Heart left ventricle (tissue), 16 donors: ENCODE results near the gene HPGD. TPM values are rescaled to one million over a fixed set of nuclear protein-coding genes. Genes with fewer than 3 reads are reported as not detected.

Experiments used
- ATAC-seq, 4 donors: fragments of 200-7000 bp; cut with Tn5 transposase; one replicate each; pipeline ENCODE4 v1.9.1; 2020 to 2022; ENCODE audit warnings: moderate library complexity in 4 of 4, mild to moderate bottlenecking in 3 of 4, moderate number of reproducible peaks in 1 of 4
- DNase-seq, 5 donors: peaks; one replicate each; pipeline ENCODE4 v3.0.0-alpha.2; 2020
- H3K27ac ChIP-seq, 12 donors: fragments of 200-600 bp; sonication (generic) in 4 of 12; one replicate each; pipeline versions ENCODE4 v1.5.0 to v1.8.0; 2016 to 2022; ENCODE audit warnings: mild to moderate bottlenecking in 2 of 12
- H3K27me3 ChIP-seq, 9 donors: fragments of 200-600 bp; sonication (generic) in 2 of 9; one replicate each; pipeline versions ENCODE4 v1.5.1 to v1.8.0; 2016 to 2022; ENCODE audit warnings: mild to moderate bottlenecking in 3 of 9
- H3K36me3 ChIP-seq, 9 donors: fragments of 200-600 bp; sonication (generic) in 2 of 9; one replicate each; pipeline versions ENCODE4 v1.5.0 to v1.8.0; 2018 to 2022; ENCODE audit warnings: mild to moderate bottlenecking in 2 of 9
- H3K4me1 ChIP-seq, 12 donors: fragments of 200-600 bp; sonication (generic) in 4 of 12; one replicate each; pipeline versions ENCODE4 v1.5.0 to v1.8.0; 2016 to 2022; ENCODE audit warnings: mild to moderate bottlenecking in 3 of 12
- H3K4me3 ChIP-seq, 12 donors: fragments of 200-600 bp; sonication (generic) in 4 of 12; one replicate each; pipeline versions ENCODE4 v1.5.0 to v1.8.0; 2017 to 2022; ENCODE audit warnings: mild to moderate bottlenecking in 9 of 12, moderate library complexity in 4 of 12
- H3K9me3 ChIP-seq, 12 donors: fragments of 200-600 bp; sonication (generic) in 4 of 12; one replicate each; pipeline versions ENCODE4 v1.5.0 to v1.8.0; 2016 to 2022; ENCODE audit warnings: mild to moderate bottlenecking in 1 of 12
- POLR2A ChIP-seq, 2 donors: fragments of 450-650 bp; IDR thresholded peaks; one replicate each; pipeline ENCODE4 v1.6.1; 2017; ENCODE audit warnings: antibody characterized with exemption in 2 of 2, mild to moderate bottlenecking in 2 of 2, moderate library complexity in 2 of 2
- WGBS, 4 donors: extraction: QIAGEN DNeasy Blood & Tissue Kit in 2 of 4; methylation state at CpG; one replicate each; pipeline versions ENCODE4 v1.1.5 to v1.1.7; 2013 to 2018; 5-methylcytosine and 5-hydroxymethylcytosine counted together
- intact Hi-C, 10 donors: fragments of 100-400 bp; cut with DNase I; formaldehyde crosslinking; loops; one replicate each; pipeline versions ENCODE4 v1.11.1 to v1.14.2; 2022
- polyA plus RNA-seq, 2 donors: library from polyadenylated mRNA; stranded (reverse); fragments of 200-250 nt; gene quantifications; one replicate each; pipeline ENCODE4 v1.2.3, GENCODE V29; 2013
- total RNA-seq, 9 donors: library from RNA; depleted of rRNA in 2 of 9; stranded (reverse); fragments of >200 nt in 2 of 9; fragmentation: NEBNext Ultra II Directional in 3 of 9; extraction: Animal tissue kit (Norgen Biotek cat#: 25700) in 3 of 9; gene quantifications; one replicate each; pipeline versions ENCODE4 v1.1.0 to v1.2.4, GENCODE V29; 2016 to 2023
- TF ChIP-seq, protein P1 (sequence below), 12 donors: fragments of 200-600 bp; sonication (generic) in 4 of 12; IDR thresholded peaks; one replicate each; pipeline versions ENCODE4 v1.5.0 to v1.8.0; 2018 to 2022; ENCODE audit warnings: antibody characterized with exemption in 12 of 12, mild to moderate bottlenecking in 5 of 12
- donor health status: ischemic (EF 13 %, LVEDD 7.1; RV severe dilation, severe dysfunction).
- donor health status: healthy with polysubstance abuse.
- donor health status: DM: no; HTN: yes; CAD: no.
- donor health status: DM: no; HTN: no; CAD: no.
- donor health status: ischemic (EF 25% LVEDD 6.9; RV normal size, moderate dysfunction).
- donor health status: ischemic (EF 25% LVEDD 5.7; RV mildly dilated, moderate dysfunction).
- donor health status: healthy.
- donor health status: DM: yes; HTN: yes; CAD: no.
- donor health status: ischemic (EF 35%, LVEDD 5.7; RV mildly dilated, moderate dysfunction).
- donor health status: nonischemic (EF 11% LVEDD 7.7; RV severe dilation, severe dysfunction).
- donor health status: DM: yes; HTN: yes; CAD: no.
- donor health status: PGD.
- donor health status: ischemic (EF 29% LVEDD 5.4; RV normal size, mild dysfunction).
- donor health status: nonischemic (EF 23%, LVEDD 6.1; RV moderate dilation, normal function).

Gene HPGD
- total and polyA plus RNA-seq, 11 donors = 0.29 to 4.7 (median 0.91) TPM

DNA sequence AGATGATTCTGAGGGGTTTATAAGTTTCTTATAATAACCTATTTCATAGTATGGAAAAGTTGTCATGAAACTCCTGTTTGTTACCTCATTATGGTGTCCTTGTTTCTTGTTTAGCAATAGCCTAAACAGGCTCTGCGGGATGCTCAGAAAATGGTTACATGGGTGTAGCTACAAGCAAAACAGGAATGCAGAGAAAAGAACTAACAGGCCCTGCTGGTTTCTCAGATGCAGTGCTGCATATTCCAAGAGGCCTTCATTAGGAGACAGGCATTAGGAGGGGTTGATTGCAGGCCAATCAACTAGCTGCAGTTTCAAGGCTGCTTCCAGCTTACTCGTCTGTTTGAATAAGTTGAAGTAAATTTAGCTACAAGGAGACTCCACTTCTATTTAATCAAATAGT lies 37.6 kb upstream of the HPGD start:
- no peak overlapping the region for H3K4me3 ChIP-seq
- intact Hi-C loops = no loop called here
- 53 to 64% (median 57%) methylated on average over 2 of the region's 2 CpGs for WGBS, 4 donors
- H3K9me3 ChIP-seq = no peaks in the 10 kb centered on the region
- H3K36me3 ChIP-seq = no peaks in the 10 kb centered on the region
- TF ChIP-seq, protein P1, sequence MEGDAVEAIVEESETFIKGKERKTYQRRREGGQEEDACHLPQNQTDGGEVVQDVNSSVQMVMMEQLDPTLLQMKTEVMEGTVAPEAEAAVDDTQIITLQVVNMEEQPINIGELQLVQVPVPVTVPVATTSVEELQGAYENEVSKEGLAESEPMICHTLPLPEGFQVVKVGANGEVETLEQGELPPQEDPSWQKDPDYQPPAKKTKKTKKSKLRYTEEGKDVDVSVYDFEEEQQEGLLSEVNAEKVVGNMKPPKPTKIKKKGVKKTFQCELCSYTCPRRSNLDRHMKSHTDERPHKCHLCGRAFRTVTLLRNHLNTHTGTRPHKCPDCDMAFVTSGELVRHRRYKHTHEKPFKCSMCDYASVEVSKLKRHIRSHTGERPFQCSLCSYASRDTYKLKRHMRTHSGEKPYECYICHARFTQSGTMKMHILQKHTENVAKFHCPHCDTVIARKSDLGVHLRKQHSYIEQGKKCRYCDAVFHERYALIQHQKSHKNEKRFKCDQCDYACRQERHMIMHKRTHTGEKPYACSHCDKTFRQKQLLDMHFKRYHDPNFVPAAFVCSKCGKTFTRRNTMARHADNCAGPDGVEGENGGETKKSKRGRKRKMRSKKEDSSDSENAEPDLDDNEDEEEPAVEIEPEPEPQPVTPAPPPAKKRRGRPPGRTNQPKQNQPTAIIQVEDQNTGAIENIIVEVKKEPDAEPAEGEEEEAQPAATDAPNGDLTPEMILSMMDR (IDR thresholded peaks at IDR 0.05) = no peak
- no peak for TF ChIP-seq POLR2A (IDR thresholded peaks at IDR 0.05)
- no peak overlapping the region for H3K27ac ChIP-seq
- H3K4me1 ChIP-seq = no peaks in the 10 kb centered on the region
- ATAC-seq (no peak), DNase-seq (no peak)
- no peaks in the 10 kb centered on the region for H3K27me3 ChIP-seq

- Histone ChIP-seq H3K4me3 (no peak overlapping the region), H3K27ac (no peak overlapping the region), H3K4me1 (no peaks in the 10 kb centered on the region), H3K9me3 (no peaks in the 10 kb centered on the region), H3K36me3 (no peaks in the 10 kb centered on the region), H3K27me3 (no peaks in the 10 kb centered on the region)
- intact Hi-C loops = no loop called here
- no peak for DNase-seq
- WGBS, 4 donors = 83 to 92% (median 87%) methylated on average over 4 of the region's 4 CpGs
- ATAC-seq = no peak
- no peak for TF ChIP-seq POLR2A (IDR thresholded peaks at IDR 0.05)
- TF ChIP-seq, protein P1 (IDR thresholded peaks at IDR 0.05) = no peak
Observed at GRCh38 chr4:174555789-174556630, 33.7 kb upstream of the HPGD start.

GRCh38 chr4:174554231-174554728 lies 32.0 kb upstream of the HPGD start:
- no peaks in the 10 kb centered on the region for H3K36me3 ChIP-seq
- ATAC-seq (no peak), DNase-seq (no peak)
- no peaks in the 10 kb centered on the region for H3K4me1 ChIP-seq
- H3K27me3 ChIP-seq = no peaks in the 10 kb centered on the region
- intact Hi-C loops = no loop called here
- H3K4me3 ChIP-seq = no peak overlapping the region
- no peak overlapping the region for H3K27ac ChIP-seq
- H3K9me3 ChIP-seq = no peaks in the 10 kb centered on the region
- no peak for TF ChIP-seq POLR2A (IDR thresholded peaks at IDR 0.05)
- TF ChIP-seq, protein P1 (IDR thresholded peaks at IDR 0.05) = no peak

GRCh38 chr4:174553828-174554227 lies 31.5 kb upstream of the HPGD start:
- H3K9me3 ChIP-seq = no peaks in the 10 kb centered on the region
- no peak overlapping the region for H3K27ac ChIP-seq
- DNase-seq (no peak), ATAC-seq (no peak)
- WGBS, 4 donors = 61 to 65% (median 65%) methylated on average over 2 of the region's 2 CpGs
- TF ChIP-seq, protein P1 (IDR thresholded peaks at IDR 0.05) = no peak
- TF ChIP-seq POLR2A (IDR thresholded peaks at IDR 0.05) = no peak
- no peak overlapping the region for H3K4me3 ChIP-seq
- H3K4me1 ChIP-seq = no peaks in the 10 kb centered on the region
- no peaks in the 10 kb centered on the region for H3K36me3 ChIP-seq
- H3K27me3 ChIP-seq = no peaks in the 10 kb centered on the region
- intact Hi-C loops = no loop called here
